Activated CD4-positive, alpha-beta memory T cell treated with anti-CD3 and anti-CD28 coated beads for 36 hours (primary cell): ENCODE data around the gene CHERP. TPM values are rescaled to one million over a fixed set of nuclear protein-coding genes. Genes with fewer than 3 reads are reported as not detected.

Experiments
- CTCF ChIA-PET: fragments of 350-600 bp; sonication (Branson Sonifier 250); formaldehyde crosslinking; loops from one replicate; lab custom pipeline; 2021; ENCODE audit warnings: antibody characterized with exemption, inconsistent platforms; lab: Charles Lee
- POLR2A ChIA-PET: fragments of 350-600 bp; sonication (Branson Sonifier 250); formaldehyde crosslinking; loops from one replicate; lab custom pipeline; 2021; ENCODE audit warnings: antibody characterized with exemption; lab: Charles Lee
- DNase-seq: peaks from one replicate; pipeline ENCODE4 v3.0.0-alpha.2; 2020
- H3K27ac Mint-ChIP-seq: one replicate; pipeline ENCODE4 v1.8.0; 2021; ENCODE audit warnings: mixed read lengths
- H3K27me3 Mint-ChIP-seq: one replicate; pipeline ENCODE4 v1.8.0; 2021; ENCODE audit warnings: mixed read lengths
- H3K36me3 Mint-ChIP-seq: one replicate; pipeline ENCODE4 v1.8.0; 2021; ENCODE audit warnings: mixed read lengths
- H3K4me1 Mint-ChIP-seq: one replicate; pipeline ENCODE4 v1.8.0; 2021; ENCODE audit warnings: low read depth, mixed read lengths
- H3K4me3 Mint-ChIP-seq: one replicate; pipeline ENCODE4 v1.8.0; 2021; ENCODE audit warnings: mild to moderate bottlenecking, mixed read lengths
- H3K9me3 Mint-ChIP-seq: one replicate; pipeline ENCODE4 v1.8.0; 2021; ENCODE audit warnings: mixed read lengths
- intact Hi-C: fragments of 100-400 bp; cut with micrococcal nuclease; formaldehyde crosslinking; loops from one replicate; pipeline ENCODE4 v1.15.1; 2023
- total RNA-seq, 2 experiments: library from RNA; stranded (reverse); gene quantifications; one replicate each; pipeline ENCODE4 v1.2.3, GENCODE V29; 2021

CHERP gene
- total RNA-seq, 2 experiments from 2014 or later: 50.8 TPM

- Mint-ChIP-seq H3K4me3 (no peak overlapping the region), H3K27ac (no peak overlapping the region), H3K27me3 (no peaks in the 10 kb centered on the region), H3K4me1 (no peaks in the 10 kb centered on the region), H3K9me3 (no peaks in the 10 kb centered on the region), H3K36me3 (peaks cover 47% of the 10 kb centered on the region)
- CTCF ChIA-PET: no interaction called here
- POLR2A ChIA-PET: no interaction called here
- no peak for DNase-seq
- intact Hi-C loops: no loop called here
These were observed 19.5 kb downstream of the CHERP start for GRCh38 chr19:16522559-16523377.

DNA sequence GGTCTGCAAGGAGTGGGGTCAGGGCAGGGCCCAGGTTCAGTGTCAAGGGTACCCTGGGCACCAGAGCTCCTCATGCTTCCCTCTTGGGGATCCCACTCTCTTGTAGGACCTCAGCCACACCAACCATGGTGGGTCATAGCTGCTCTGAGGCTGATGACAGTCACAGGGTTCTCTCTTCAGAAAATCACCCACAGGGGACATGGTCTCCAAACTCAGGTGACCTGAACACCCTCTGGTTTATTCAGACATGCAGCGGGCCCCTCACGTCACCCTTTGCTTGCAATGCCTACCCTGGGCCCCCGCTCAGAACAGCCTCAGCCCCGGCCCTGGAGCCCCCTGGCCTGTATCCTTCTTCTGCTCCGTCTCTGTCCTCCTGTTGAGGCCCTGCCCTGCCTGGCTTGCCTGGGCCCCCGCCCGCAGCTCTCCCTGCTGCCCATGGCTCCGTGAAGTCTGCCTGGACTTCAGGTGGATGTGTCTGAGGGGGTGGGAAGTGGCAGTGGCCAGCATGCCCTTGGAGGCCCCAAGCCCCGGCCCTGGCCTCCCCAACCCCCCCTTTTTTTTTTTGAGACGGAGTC is 20.4 kb downstream of the CHERP start:
- H3K4me1 Mint-ChIP-seq: no peaks in the 10 kb centered on the region
- H3K4me3 Mint-ChIP-seq: no peak overlapping the region
- ChIA-PET CTCF (no interaction called here), POLR2A (no interaction called here)
- H3K36me3 Mint-ChIP-seq: peaks cover 45% of the 10 kb centered on the region
- H3K9me3 Mint-ChIP-seq: no peaks in the 10 kb centered on the region
- no peak overlapping the region for H3K27ac Mint-ChIP-seq
- DNase-seq: no peak
- no peaks in the 10 kb centered on the region for H3K27me3 Mint-ChIP-seq
- intact Hi-C loops: no loop called here

DNA sequence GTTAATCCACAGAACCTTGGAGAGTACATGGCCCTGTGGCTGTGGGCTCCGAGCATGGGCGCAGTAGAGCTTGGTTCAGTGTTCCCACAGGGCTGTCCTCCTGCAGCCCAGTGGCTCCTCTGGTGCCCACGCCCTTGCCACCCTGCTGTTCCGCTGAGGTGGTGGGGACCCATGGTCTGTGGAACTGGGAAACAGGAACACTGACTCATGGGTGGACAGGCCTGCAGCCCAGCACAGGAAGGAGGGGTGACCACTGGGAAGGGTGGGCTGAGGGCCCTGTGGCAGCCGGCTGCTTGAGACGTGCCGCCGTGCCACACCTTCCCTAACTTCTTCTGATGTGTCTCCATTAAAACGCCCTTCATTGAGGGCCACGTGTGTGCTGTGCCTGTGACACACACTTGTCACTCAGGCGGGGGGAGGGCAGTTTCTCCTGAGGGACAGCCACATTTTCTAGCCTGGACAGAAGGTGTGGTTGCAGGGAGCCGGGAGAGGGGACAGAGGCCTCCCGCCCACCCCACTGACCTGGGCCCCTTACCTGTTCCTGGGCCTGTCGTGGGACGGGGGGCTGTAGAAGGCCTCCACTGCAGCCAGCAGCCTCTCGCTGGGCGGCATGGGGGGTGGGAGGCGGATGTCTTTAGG is 21.1 kb downstream of the CHERP start:
- CTCF ChIA-PET: no interaction called here
- Mint-ChIP-seq H3K27me3 (no peaks in the 10 kb centered on the region), H3K9me3 (no peaks in the 10 kb centered on the region), H3K4me1 (no peaks in the 10 kb centered on the region), H3K4me3 (no peak overlapping the region), H3K36me3 (peaks cover 42% of the 10 kb centered on the region), H3K27ac (no peak overlapping the region)
- no peak for DNase-seq
- POLR2A ChIA-PET: interaction anchor here (0.6 kb wide), 1 partner anchor 23 kb away, joined by 3 read pairs; no protein-coding TSS in a partner anchor
- intact Hi-C loops: no loop called here

DNA sequence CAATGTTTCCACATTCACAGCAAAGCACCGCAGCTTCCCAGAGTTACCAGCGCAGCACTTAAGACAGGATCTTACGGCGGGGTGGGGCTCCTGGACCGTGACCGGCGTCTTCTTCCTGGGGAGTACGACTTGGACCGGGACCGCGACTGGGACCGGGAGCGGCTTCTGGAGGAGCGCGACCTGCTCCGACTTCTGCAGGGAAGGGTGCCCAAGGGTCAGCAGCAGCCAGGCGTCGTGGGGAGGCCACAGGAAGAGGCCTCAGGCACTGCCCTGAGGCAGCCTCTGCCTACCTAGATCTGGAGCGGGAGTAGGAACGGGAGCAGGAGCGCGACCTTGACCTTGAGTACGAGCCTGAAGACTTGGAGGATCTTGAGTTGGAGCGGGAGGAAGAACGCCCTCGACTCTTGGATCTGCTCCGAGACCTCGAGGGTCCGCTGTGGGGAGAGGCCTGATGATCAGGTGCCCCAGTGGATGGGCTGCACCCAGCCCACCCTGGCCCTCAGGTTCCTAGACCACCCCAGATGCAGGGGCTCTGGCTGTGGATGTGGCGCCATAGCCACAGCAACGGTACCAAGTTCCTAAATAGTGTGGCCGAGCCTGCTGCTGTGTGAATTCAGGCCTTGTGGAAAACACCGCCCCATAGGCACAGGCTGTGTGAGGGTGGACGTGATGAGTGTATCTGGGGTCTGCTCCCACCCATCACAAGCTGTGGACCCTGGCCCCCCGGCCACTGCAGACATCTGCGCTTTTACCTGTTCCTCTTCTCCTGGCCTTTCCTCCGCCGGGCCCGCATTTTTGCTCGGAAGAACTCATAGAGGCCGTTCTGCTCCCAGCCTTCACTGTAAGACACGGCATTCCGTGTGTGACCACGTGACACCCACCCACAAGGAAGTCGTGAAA is 21.9 kb downstream of the CHERP start:
- H3K36me3 Mint-ChIP-seq: peaks cover 36% of the 10 kb centered on the region
- H3K4me1 Mint-ChIP-seq: no peaks in the 10 kb centered on the region
- ChIA-PET POLR2A (interaction anchor here (0.6 kb wide), 1 partner anchor 23 kb away, joined by 3 read pairs; no protein-coding TSS in a partner anchor), CTCF (no interaction called here)
- H3K27ac Mint-ChIP-seq: no peak overlapping the region
- DNase-seq: no peak
- H3K9me3 Mint-ChIP-seq: no peaks in the 10 kb centered on the region
- no peak overlapping the region for H3K4me3 Mint-ChIP-seq
- intact Hi-C loops: no loop called here
- no peaks in the 10 kb centered on the region for H3K27me3 Mint-ChIP-seq

GRCh38 chr19:16519230-16519687 is 23.0 kb downstream of the CHERP start:
- POLR2A ChIA-PET: no interaction called here
- Mint-ChIP-seq H3K9me3 (no peaks in the 10 kb centered on the region), H3K4me1 (no peaks in the 10 kb centered on the region), H3K36me3 (peaks cover 35% of the 10 kb centered on the region), H3K4me3 (no peak overlapping the region), H3K27me3 (no peaks in the 10 kb centered on the region), H3K27ac (no peak overlapping the region)
- DNase-seq: no peak
- intact Hi-C loops: no loop called here
- CTCF ChIA-PET: no interaction called here

DNA sequence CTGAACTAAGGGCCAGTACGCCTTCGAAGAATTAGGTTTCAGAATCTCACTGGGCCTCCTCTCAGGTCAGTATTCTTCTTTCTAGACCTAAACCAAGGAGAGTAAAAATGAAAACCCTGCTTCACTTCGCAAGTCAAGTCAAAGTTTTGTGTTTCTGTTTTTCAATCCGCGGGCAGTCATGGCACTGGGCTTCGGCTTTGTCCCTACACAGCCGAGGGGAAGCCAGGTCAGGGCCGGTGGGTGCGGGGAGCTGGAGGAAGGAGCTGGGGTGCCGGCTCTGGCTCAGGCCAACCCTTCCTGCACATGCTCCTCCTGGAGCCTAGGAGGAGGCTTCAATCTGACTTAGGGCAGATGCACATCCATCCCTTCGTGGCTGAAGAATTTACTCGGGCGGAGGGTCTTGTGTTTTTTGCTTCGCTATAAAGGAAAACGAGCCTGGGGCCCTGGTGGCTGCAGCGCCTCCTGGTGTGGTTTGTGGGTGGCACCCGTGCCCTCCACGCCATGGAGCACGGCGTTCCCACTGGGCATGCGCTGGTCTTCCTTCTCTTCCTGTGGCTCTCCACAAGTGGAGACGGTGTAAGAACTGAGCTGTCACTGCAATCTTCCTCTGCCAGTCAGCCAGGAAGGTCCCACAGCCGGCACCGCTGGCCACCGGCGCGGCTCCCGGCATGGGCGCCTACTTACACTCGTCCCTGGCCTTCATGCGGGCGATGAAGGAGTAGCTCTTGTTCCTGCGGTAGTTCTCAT is 23.6 kb downstream of the CHERP start:
- Mint-ChIP-seq H3K27ac (no peak overlapping the region), H3K27me3 (no peaks in the 10 kb centered on the region), H3K36me3 (peaks cover 35% of the 10 kb centered on the region), H3K9me3 (no peaks in the 10 kb centered on the region), H3K4me3 (no peak overlapping the region), H3K4me1 (no peaks in the 10 kb centered on the region)
- DNase-seq: no peak
- intact Hi-C loops: no loop called here
- ChIA-PET CTCF (no interaction called here), POLR2A (no interaction called here)

- Mint-ChIP-seq H3K9me3 (no peaks in the 10 kb centered on the region), H3K27ac (no peak overlapping the region), H3K4me1 (no peaks in the 10 kb centered on the region), H3K27me3 (no peaks in the 10 kb centered on the region), H3K36me3 (peaks cover 35% of the 10 kb centered on the region), H3K4me3 (no peak overlapping the region)
- ChIA-PET CTCF (interaction anchor here (1.2 kb wide), 1 partner anchor 31 kb away, joined by 3 read pairs; no protein-coding TSS in a partner anchor), POLR2A (no interaction called here)
- intact Hi-C loops: no loop called here
- DNase-seq: no peak
These were observed 24.2 kb downstream of the CHERP start for GRCh38 chr19:16518061-16518460.

DNA sequence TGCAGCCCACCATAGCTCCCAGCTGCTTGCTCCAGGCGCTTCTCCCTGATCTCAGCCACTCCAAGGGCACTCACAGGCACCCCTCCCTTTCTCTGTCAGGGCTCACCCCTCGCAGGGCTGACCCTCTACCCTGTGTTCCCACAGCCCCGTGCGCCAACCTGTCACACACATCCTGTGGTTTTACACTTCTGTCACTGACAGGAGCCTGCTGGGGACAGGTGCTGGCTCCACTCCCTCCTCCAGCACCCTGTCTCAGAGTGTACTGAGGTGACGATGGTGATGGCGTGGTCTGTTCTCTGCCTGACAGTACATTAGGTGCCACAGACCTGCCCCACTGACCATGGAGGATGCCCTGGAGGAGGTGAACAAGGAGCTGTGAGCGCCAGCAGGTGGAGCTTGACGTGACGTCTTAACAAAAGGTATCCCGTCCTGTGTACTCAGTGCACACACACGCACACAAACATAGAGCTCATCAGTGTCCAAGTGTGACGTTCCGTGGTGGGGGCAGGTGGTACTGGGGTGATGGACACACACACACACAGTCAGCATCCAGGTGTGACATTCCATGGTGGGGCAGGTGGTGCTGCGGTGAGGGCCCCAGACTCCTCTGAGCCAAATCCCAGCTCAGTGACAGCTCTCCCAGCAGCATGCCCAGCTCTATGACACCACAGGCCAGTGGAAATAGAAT is 25.2 kb downstream of the CHERP start:
- Mint-ChIP-seq H3K4me1 (no peaks in the 10 kb centered on the region), H3K4me3 (no peak overlapping the region), H3K27me3 (no peaks in the 10 kb centered on the region), H3K27ac (no peak overlapping the region), H3K36me3 (peaks cover 30% of the 10 kb centered on the region), H3K9me3 (no peaks in the 10 kb centered on the region)
- intact Hi-C loops: no loop called here
- ChIA-PET POLR2A (no interaction called here), CTCF (interaction anchor here (1.0 to 1.2 kb wide), 2 partner anchors 30 to 75 kb away, joined by 3 read pairs; no protein-coding TSS in a partner anchor)
- no peak for DNase-seq

DNA sequence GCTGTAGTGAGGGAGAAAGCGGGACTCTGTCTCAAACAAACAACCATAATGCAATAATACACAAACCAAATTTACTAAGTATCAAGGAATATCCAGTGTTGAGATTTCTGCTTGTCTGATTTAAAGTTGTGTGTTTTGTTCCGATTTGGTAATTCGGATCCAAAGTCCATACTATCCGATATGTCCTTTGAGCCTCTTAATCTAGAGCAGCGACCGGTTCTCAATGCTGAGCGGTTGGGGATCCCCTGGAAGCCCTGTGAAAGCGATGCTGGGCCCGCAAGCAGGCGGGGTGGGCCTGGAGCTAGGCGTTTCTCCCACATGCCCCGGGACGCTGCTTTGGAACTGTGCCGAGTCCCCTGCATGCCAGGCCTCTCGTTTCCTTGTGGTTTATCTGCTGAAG is 25.9 kb downstream of the CHERP start:
- intact Hi-C loops: no loop called here
- Mint-ChIP-seq H3K4me3 (no peak overlapping the region), H3K27me3 (no peaks in the 10 kb centered on the region), H3K27ac (no peak overlapping the region), H3K9me3 (no peaks in the 10 kb centered on the region), H3K36me3 (peaks cover 30% of the 10 kb centered on the region), H3K4me1 (no peaks in the 10 kb centered on the region)
- POLR2A ChIA-PET: no interaction called here
- DNase-seq: no peak
- CTCF ChIA-PET: no interaction called here

- ChIA-PET CTCF (interaction anchor here (0.6 kb wide), 2 partner anchors 13 to 885 kb away, joined by 3 read pairs; no protein-coding TSS in a partner anchor), POLR2A (no interaction called here)
- Mint-ChIP-seq H3K4me1 (no peaks in the 10 kb centered on the region), H3K27ac (no peak overlapping the region), H3K4me3 (no peak overlapping the region), H3K27me3 (no peaks in the 10 kb centered on the region), H3K9me3 (no peaks in the 10 kb centered on the region), H3K36me3 (peaks cover 20% of the 10 kb centered on the region)
- intact Hi-C loops: no loop called here
- DNase-seq: no peak
These were observed 27.7 kb downstream of the CHERP start for GRCh38 chr19:16514383-16515019.
